ENCODE measurements around the gene SLC38A4.
"Not testable (repeated sequence)": the region's sequence is repeated elsewhere in the genome, so short reads cannot be mapped to it uniquely, and the experiment has no call there.

SLC38A4 gene

GRCh38 chr12:46743456-46743855 is 82.3 kb downstream of the SLC38A4 start:
- DNase-seq (ENCODE audit: extremely low read depth, low read depth) = peak; percentile 27
- TF ChIP-seq CTCF (IDR thresholded peaks at IDR 0.05; ENCODE audit: low read depth, low read length) = no peak

DNA sequence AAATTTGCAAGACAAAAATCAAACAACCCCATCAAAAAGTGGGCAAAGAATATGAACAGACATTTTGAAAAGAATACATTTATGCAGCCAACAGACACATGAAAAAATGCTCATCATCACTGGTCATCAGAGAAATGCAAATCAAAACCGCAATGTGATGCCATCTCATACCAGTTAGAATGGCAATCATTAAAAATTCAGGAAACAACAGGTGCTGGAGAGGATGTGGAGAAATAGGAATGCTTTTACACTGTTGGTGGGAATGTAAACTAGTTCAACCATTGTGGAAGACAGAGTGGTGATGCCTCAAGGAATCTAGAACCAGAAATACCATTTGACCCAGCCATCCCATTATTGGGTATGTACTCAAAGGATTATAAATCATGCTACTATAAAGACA is 83.5 kb downstream of the SLC38A4 start:
- DNase-seq (ENCODE audit: extremely low read depth, low read depth) = not testable (repeated sequence)

DNA sequence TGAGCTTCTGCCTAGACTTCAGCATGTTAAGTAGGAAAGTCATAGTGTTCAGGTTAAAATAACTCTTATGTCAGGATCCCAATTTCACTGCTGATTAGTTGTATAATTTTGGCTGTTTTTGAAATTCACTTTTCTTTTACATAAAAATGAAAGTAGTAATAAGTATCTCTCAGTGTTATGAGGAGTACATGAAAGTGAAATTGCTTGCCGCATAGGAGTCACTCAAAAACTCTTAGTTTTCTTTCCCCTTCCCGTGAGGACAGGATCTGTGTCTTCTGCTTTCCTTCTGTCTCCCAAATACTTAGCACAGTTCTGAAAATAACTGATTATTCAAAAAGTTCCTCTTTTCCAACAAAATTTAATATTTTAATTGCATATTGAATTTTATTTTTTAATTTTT is 100.5 kb downstream of the SLC38A4 start:
- no peak for TF ChIP-seq CTCF (IDR thresholded peaks at IDR 0.05; ENCODE audit: low read depth, low read length)
- DNase-seq (ENCODE audit: extremely low read depth, low read depth) = no peak

- no peak for TF ChIP-seq CTCF (IDR thresholded peaks at IDR 0.05; ENCODE audit: low read depth, low read length)
- DNase-seq (ENCODE audit: extremely low read depth, low read depth) = no peak
Measured at GRCh38 chr12:46723629-46724419, 102.0 kb downstream of the SLC38A4 start.

DNA sequence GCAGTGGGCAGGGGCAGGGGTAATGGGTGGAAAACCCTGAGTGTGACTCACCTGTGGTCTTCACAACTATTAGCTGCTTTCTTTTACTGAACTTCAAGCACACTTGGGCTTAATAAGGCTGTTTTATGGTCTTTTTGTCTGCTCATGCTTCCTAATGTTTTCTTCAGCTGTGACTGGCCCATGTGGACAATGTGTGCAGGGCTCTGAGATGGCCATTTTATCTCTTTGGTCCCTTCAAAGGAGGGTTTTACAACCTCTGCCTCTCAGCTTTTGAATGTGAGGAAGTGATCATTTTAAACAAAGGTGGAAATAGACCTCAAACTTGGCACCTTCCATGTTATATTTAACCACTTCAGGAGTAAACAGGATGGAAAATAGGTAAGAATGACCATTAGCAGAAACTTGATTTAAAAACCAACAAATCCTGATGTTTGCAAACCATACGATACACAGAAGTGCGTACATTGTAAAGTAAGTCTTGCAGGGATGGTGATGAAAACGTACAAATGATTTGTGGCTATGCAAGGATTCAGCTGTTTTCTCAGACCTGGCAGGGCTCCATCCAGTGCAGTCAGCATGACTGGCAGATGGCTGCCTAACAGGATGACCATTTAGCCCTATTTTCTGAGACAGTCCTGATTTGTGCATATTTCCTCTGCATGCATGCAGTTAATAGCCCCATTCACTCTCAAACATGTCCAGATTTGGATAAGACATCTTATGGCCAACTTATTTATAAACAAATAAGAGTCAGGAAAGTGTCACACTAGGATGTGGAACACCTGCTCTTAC is 103.2 kb downstream of the SLC38A4 start:
- peak; percentile 19 for DNase-seq (ENCODE audit: extremely low read depth, low read depth)
- no peak for TF ChIP-seq CTCF (IDR thresholded peaks at IDR 0.05; ENCODE audit: low read depth, low read length)

DNA sequence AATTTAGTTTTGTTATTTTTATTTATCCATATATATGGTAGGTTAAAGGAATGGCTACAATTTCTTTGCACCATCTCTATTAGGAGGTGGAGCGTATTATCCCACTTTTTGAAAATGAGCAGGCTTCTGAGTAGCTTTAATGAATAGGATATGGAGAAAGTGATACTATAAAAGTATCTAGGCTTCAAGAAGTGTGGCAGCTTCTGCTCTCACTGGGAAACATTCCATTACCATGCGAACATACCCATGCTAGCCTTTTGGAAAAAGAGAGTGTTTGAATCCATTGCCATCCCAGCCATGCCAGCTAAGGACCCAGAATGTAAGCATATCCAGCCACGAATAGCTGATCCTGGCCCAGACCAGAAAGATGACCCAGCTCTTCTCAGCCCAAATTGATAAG is 107.3 kb downstream of the SLC38A4 start:
- no peak for DNase-seq (ENCODE audit: extremely low read depth, low read depth)
- TF ChIP-seq CTCF (IDR thresholded peaks at IDR 0.05; ENCODE audit: low read depth, low read length) = no peak

- TF ChIP-seq CTCF (IDR thresholded peaks at IDR 0.05; ENCODE audit: low read depth, low read length) = no peak
- no peak for DNase-seq (ENCODE audit: extremely low read depth, low read depth)
Measured at GRCh38 chr12:46717868-46718267, 107.9 kb downstream of the SLC38A4 start.

Data from AG09319 (cell line).